Skeletal muscle tissue (tissue), 4 donors: ENCODE results near the gene RASGEF1C. TPM values are rescaled to one million over a fixed set of nuclear protein-coding genes. Genes with fewer than 3 reads are reported as not detected.
"Not testable (repeated sequence)": the region's sequence is repeated elsewhere in the genome, so short reads cannot be mapped to it uniquely, and the experiment has no call there.

ENCODE experiments used
- H3K27ac ChIP-seq: one replicate; pipeline ENCODE4 v1.7.0; 2013; ENCODE audit warnings: mild to moderate bottlenecking, low read depth, low read length, inconsistent platforms
- H3K27me3 ChIP-seq, 3 donors: one replicate each; pipeline ENCODE4 v1.7.0; 2013; ENCODE audit warnings: low read length in 3 of 3; ENCODE audit not compliant: control insufficient read depth in 3 of 3, insufficient read depth in 3 of 3
- H3K36me3 ChIP-seq, 3 donors: one replicate each; pipeline ENCODE4 v1.7.0; 2013; ENCODE audit warnings: low read length in 3 of 3; ENCODE audit not compliant: control insufficient read depth in 3 of 3, insufficient read depth in 3 of 3
- H3K4me1 ChIP-seq, 3 donors: one replicate each; pipeline ENCODE4 v1.7.0; 2013; ENCODE audit warnings: low read length in 3 of 3, mild to moderate bottlenecking in 3 of 3; ENCODE audit not compliant: control insufficient read depth in 3 of 3, insufficient read depth in 3 of 3
- H3K4me3 ChIP-seq, 3 donors: one replicate each; pipeline ENCODE4 v1.7.0; 2013; ENCODE audit warnings: low read length in 3 of 3
- H3K9ac ChIP-seq, 3 donors: one replicate each; pipeline ENCODE4 v1.7.0; 2013; ENCODE audit warnings: low read length in 3 of 3, mild to moderate bottlenecking in 3 of 3, moderate library complexity in 2 of 3, low read depth in 1 of 3
- H3K9me3 ChIP-seq, 3 donors: one replicate each; pipeline ENCODE4 v1.7.0; 2013; ENCODE audit warnings: low read length in 3 of 3; ENCODE audit not compliant: control insufficient read depth in 3 of 3
- total RNA-seq: library from RNA; depleted of rRNA; stranded (reverse); fragments of >200 nt; gene quantifications from one replicate; pipeline ENCODE4 v1.2.3, GENCODE V29; 2014
- donor health status: Osteomylitis.

Gene RASGEF1C
- total RNA-seq, 1 donor from 2014 or later, result 5.7 TPM

DNA sequence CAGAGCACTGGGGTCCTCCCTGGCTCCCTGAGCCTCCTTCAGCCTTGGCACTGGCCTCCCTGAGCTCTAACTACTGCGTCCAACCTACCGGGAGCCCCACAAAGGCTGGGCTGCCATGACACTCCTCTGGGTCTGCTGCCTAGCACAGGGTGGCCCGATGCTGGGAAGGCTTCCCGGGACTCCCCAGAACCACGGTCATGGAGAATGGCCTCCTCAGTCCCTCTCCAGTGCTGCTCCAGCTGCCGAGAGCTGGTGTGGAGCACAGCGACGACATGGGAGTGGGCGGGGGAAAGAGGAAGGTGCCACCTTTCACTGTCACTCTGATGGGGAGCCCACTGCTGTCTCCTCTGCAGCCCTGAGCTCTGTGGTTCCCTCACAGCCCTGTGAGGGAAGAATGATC lies 76.0 kb downstream of the RASGEF1C start:
- no peak overlapping the region for H3K9ac ChIP-seq
- H3K27me3 ChIP-seq, result peaks cover 0 to 14% (median 7%) of the 10 kb centered on the region in 3 donors
- H3K27ac ChIP-seq, result no peak overlapping the region
- no peak overlapping the region for H3K4me3 ChIP-seq
- no peaks in the 10 kb centered on the region for H3K36me3 ChIP-seq
- H3K9me3 ChIP-seq, result peaks cover 0 to 2% (median 0%) of the 10 kb centered on the region in 3 donors
- no peaks in the 10 kb centered on the region for H3K4me1 ChIP-seq

DNA sequence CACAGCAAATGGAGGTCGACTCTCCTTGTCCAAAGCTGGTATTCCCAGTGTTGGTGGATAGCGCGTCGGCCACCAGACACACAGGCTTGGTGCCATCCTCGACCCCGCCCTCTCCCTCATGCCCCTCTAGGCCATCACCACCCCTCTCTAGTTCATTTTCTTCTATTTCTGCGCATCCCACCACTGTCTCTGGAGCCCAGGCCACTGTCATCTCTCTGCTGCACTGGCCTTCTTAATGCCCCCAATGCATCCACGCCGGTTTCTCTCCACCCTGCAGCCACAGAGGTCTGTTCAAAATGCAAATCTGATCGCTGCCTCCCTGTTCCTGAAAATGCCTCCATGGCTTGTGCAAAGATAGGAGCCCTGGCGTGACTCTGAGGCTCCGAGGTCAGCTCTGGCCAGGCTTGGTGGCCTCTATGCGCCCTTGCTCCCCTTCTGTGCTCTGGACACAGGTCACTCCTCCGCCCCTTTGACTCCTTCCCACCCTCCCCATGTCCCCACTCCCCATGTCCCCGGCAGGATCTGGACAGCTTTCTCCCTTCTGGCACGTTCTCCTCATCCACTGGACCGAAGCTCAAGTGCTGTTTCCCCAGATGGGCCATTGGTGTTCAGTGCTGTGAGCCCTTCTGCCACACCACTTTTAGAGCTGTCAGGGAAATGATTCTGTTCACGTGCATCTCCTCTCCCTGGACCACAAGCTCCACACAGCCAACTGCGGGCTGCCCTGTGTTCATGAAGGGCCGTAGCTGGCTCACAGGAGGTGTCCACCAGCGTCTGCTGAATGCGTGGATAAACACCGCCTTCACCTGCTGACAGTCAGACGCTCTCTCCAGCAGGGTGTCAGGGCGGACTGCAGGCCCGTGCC lies 77.9 kb downstream of the RASGEF1C start:
- Histone ChIP-seq H3K27me3 (peaks cover 3 to 21% (median 16%) of the 10 kb centered on the region in 3 donors), H3K4me1 (no peaks in the 10 kb centered on the region), H3K4me3 (no peak overlapping the region), H3K9me3 (no peaks in the 10 kb centered on the region), H3K9ac (no peak overlapping the region), H3K36me3 (no peaks in the 10 kb centered on the region), H3K27ac (no peak overlapping the region)

DNA sequence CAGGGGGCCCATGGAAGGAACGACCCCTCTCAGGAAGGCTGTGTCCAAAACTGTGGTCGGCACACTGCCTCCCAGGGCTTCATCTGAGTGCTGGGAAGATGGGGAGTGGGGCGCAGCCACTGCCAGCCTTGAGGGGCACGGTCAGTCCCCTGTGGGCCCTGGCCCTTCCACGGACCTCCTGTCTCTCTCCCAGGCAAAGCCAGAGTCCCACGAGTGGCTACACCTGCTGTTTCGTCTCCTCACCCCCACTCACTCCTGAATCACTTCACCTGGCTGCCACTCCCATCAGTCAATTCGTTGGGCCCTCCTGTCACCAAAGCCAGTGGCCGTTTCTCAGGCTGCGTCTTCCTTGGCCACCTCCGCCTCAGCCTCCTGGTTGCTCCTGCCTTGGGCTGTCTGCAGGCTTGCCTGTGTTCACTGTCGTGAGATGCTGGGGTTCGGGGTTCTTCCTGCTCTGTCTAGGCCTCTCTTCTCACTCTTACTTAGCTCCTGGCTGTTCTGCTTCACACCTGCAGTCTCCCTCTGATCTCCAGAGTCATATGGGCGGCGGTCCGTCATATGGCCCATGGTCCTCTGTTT lies 78.6 kb downstream of the RASGEF1C start:
- peaks cover 3 to 18% (median 16%) of the 10 kb centered on the region in 3 donors for H3K27me3 ChIP-seq
- H3K36me3 ChIP-seq, result no peaks in the 10 kb centered on the region
- no peak overlapping the region for H3K4me3 ChIP-seq
- H3K9ac ChIP-seq, result no peak overlapping the region
- H3K27ac ChIP-seq, result no peak overlapping the region
- no peaks in the 10 kb centered on the region for H3K4me1 ChIP-seq
- H3K9me3 ChIP-seq, result no peaks in the 10 kb centered on the region

DNA sequence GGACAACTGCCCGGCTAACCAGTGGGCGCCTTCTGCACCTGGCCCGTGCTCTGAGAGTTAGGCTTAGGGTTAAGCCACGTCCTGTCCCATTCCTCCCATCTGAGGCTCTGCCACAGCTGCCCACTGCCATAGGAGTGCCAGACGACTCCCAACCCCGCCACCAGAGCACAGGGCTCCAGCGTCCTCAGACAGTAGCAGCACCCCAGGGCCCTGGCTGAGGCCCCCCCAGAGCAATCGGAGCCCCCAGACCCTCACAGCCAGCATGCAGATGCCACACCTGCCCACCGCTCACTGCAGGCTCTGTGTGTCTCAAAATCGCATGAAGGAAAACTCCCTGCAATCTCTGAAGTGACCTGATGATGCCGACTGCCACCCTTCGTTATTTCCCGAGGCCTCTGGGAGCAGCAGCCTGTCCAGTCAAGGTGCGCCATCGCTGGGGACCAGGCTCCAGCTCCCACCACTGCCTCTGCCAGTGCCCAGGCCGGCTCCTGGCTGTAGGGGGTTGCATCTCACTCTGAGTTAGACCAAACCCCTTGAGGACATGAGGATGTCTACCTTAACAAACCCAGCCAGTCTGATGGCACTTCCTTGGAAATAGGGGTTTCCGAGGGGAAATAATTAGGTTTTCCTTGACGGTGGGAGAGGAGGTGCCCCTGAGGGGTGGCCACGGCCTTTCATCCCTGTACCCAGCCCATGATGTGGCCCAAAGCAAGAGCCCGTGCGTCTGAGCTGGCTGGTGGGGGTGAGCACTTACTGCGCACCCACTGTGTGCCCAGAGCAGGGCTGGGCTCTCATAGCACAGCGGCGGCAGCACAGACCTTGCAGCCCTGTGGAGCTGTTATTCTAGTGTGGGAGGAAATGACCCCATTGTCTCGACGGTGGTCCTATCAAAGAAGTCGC lies 79.5 kb downstream of the RASGEF1C start:
- no peak overlapping the region for H3K9ac ChIP-seq

DNA sequence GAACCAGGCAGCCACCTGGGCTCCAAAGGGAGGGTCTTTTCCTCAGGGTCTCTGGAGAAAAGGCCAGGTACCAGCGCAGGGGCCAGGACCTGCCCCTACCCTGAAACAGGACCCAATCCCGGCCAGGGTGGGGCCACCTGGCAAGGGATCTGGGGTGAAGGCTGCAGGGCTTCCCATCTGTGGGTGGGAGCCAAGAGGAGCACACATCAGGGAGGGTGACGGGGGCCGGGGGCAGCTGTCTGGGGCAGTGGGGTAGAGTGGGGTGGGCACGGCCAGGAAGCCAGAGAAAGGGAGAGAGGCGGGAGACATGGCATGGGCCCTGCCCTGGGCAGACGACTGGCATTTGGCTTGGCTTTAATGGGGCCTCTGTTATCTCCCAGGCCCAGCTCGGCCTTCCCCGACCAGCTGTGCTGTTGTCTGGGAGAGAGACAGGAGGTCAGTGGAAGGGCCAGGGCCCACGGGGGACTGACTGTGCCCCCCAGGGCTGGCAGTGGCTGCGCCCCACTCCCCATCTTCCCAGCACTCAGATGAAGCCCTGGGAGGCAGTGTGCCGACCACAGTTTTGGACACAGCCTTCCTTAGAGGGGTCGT lies 80.2 kb downstream of the RASGEF1C start:
- no peaks in the 10 kb centered on the region for H3K4me1 ChIP-seq
- H3K36me3 ChIP-seq, result no peaks in the 10 kb centered on the region
- peaks cover 3 to 18% (median 10%) of the 10 kb centered on the region in 3 donors for H3K27me3 ChIP-seq
- H3K4me3 ChIP-seq, result no peak overlapping the region
- H3K9ac ChIP-seq, result no peak overlapping the region
- H3K9me3 ChIP-seq, result no peaks in the 10 kb centered on the region
- H3K27ac ChIP-seq, result no peak overlapping the region

More for the DNA sequence above, 79.5 kb downstream of the RASGEF1C start:
- Histone ChIP-seq H3K4me1 (no peaks in the 10 kb centered on the region), H3K27me3 (peaks cover 3 to 18% (median 14%) of the 10 kb centered on the region in 3 donors), H3K36me3 (no peaks in the 10 kb centered on the region), H3K9me3 (no peaks in the 10 kb centered on the region), H3K27ac (no peak overlapping the region), H3K4me3 (no peak overlapping the region)

DNA sequence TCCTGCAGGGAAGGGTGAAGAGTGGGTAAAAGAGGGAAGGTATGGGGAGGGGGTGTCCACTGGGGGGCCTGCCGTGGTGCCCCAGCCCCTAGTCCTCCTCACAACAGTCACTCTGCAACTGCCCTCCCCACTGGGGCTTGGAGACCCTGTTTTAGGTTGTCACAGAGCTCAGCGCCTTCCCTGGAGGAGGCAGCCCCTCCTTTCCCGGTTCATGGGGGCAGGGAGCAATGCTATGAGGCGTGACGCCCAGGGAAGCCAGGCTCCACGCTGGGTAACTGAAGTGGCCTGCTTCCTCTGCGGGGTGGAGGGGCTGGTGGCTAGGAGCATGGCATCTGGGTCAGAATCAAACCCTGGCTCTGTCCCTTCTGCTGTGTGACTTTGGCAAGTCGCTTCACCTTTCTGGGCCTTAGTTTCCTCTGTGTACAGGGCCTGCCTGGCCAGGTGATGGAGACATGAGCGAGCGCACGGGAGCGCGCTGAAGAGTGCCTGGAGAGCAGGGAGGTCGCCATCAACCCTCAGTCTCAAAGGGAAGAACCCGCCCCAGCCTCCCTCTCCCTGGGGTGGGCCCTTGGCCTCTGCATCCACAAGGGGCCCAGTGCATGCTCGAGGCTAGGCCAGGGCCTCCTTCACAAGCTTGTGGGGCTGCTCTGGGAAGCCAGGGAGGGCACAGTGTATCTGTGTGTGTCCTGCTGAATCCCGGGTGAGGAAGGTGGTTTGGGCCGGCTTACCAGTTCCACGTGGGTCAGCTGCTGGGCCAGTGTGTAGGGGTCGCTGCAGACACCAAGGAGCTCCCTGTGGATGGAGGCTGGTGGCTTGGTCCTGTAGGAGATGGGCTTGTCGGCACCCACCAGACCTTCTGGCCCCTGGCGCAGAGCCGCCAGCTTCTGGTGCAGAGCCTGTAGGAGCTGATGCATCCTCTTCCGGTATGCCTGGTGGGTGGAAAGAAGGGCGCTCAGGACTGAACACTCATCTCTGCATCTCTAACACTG lies 81.0 kb downstream of the RASGEF1C start:
- H3K27me3 ChIP-seq, result peaks cover 3 to 18% (median 11%) of the 10 kb centered on the region in 3 donors
- no peak overlapping the region for H3K27ac ChIP-seq
- no peak overlapping the region for H3K4me3 ChIP-seq
- no peaks in the 10 kb centered on the region for H3K9me3 ChIP-seq
- no peaks in the 10 kb centered on the region for H3K36me3 ChIP-seq
- H3K9ac ChIP-seq, result no peak overlapping the region
- no peaks in the 10 kb centered on the region for H3K4me1 ChIP-seq

DNA sequence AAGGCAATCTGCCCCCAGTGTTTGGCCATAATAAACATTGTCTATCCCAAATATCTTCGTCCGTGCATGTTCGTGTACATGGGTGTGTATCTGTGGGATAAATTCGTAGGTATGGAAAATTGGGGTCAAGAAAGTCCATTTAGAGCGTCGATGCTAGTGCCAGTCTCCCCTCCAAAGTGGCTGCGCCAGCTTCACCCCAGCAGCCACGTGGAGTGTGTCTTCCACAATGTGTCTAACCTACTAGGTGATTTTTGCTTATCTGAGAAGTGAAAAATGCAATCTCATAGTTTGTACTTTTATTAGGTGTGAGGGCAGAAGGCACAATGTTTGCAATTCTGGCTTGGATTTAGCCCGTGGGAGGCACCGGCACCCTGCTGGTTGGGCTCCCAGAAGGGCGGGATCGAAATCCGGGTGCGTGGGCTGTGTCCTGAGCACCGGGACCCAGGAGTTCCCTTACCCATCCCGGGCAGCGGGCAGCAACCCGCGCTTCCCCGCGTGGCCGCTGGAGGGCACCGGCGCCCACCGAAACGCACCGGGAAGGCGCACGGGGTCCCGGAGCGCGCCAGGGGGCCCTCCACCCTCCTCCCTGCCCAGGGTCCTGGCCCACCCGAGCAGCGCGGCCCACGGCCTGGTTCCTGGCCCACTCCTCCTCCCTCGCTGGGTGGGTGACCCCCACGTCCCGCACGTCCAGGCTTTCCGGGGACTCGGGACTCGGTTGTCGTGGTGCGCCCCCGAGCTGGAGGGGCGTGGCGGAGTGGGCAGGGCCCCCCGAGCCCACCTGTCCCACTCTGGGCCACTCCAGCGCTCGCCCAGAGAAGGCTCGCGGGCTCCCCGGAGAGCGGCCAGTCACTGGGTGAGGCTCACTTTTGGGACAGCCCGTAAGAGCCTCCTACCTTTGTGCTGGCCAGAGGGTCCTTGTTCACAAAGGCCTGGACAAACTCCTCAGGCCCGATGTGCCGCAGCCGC lies 82.0 kb downstream of the RASGEF1C start:
- Histone ChIP-seq H3K4me3 (no peak overlapping the region), H3K36me3 (no peaks in the 10 kb centered on the region), H3K4me1 (no peaks in the 10 kb centered on the region), H3K9me3 (no peaks in the 10 kb centered on the region), H3K9ac (no peak overlapping the region), H3K27ac (no peak overlapping the region), H3K27me3 (peaks cover 3 to 18% (median 11%) of the 10 kb centered on the region in 3 donors)

DNA sequence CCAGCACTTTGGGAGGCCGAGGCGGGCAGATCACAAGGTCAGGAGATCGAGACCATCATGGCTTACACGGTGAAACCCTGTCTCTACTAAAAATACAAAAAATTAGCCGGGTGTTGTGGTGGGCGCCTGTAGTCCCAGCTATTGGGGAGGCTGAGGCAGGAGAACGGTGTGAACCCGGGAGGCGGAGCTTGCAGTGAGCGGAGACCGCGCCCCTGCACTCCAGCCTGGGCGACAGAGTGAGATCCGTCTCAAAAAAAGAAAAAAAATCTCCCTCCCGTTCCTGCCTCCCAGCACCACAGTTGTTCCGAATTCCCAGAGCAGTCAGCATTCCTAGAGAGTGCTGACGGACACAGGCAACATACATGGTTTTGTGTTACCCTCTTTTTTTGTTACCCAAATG lies 82.9 kb downstream of the RASGEF1C start:
- not testable (repeated sequence) for H3K9ac ChIP-seq, H3K27ac ChIP-seq, H3K9me3 ChIP-seq, H3K4me3 ChIP-seq, H3K36me3 ChIP-seq, H3K4me1 ChIP-seq
- peaks cover 3 to 20% (median 15%) of the 10 kb centered on the region in 3 donors for H3K27me3 ChIP-seq
